DMS 273 (cell line): ENCODE data around the gene STXBP5L.
"Not testable (repeated sequence)": the region's sequence is repeated elsewhere in the genome, so short reads cannot be mapped to it uniquely, and the experiment has no call there.

Experiments
- DNase-seq: peaks from one replicate; lab custom pipeline; 2025; ENCODE audit not compliant: unreplicated experiment; lab: John Stamatoyannopoulos, UW

STXBP5L gene

DNA sequence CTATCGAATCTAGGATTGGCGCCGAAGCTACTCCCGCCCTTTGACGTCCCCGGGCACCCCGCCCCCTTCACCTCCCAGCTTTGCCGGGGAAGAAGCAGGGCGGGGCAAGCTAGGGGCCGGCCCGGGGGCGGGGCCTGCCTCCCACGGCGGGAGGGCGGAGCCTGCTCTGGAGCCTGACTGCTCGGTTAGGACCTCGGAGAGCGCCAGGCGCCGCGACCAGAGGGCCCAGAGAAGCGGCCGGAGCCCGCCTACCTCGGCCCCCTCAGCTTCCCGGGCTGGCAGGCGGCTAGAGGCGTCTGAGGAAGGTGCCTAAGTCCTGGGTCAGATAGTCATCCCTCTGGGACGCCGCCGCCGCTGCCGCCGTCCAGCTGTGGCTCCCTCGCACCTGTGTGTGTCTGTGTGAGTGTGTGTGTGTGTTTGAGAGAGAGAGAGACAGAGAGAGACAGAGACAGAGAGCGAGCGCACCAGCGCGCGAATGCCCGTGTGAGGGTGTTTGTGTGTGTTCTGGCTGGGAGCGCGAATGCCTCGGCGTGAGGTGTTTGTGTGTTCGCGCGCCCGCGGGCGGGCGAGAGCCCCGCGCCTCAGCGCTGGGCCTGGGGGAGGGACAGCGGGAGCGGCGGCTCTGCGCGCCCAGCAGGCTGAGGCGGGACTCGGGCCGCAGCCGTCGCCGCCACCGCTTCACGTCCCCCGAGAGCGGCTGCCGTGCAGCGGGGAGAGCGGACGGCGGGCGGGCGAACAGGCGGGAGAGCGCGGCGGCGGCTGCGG lies at the start of gene STXBP5L:
Gene STXBP5L (plus strand): TSS at position 176 of the 765 bp plus-strand sequence. CDS start 1,374 bp downstream, outside the sequence.
- DNase-seq: peak; percentile 99

DNA sequence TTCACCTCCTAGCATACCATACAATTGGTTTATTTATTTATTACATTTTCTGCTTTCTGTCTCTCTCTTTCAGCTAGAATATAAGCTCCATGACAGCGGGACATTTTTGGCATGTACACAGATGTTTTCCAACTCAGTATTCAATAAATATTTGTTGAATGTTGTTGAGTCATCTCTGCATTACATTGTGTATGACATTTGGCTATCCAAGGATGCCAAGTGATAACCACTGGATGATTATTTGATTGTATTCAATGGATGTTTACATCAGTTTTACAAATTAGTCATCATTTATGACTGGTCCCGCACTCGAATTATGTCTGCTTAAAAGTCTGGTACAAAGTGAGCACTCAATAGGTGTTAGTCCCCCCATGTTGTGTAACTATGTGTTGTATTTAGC lies 49.5 kb upstream of the STXBP5L start:
- no peak for DNase-seq

DNA sequence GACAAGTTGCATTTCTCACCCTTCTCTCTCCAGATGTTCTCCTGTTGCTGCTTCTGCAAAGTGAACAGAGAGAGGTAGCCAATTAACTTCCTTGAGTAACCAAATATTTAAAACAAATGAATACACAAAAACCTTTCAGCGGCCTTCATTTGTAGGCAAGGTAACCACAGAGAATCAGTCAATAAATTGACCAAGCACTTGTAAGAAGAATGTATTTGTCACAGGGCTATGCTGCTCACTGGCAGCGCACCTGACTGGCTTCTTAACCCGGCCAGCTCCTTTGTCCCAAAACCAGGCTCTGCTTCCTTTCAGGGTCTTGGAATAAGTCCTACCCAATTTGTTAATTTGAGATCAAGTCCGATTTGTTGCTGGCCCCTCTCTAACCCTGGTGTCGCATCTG lies 43.5 kb upstream of the STXBP5L start:
- DNase-seq: no peak

DNA sequence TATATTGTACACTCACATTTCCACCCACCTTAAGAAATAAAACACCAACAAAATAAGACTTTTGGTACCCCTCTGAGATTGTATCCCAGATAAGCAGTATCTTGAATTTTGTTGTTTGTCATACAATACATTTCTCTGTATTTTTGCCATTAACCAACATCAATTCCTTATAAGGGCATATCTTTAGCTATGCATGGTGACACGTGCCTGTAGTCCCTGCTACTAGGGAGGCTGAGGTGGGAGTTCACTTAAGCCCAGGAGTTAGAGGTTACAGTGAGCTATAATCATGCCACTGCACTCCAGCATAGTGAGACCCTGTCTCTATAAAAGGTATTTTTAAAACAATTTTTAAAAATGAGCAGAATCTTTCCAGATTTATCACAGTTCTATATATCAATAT lies 32.5 kb upstream of the STXBP5L start:
- no peak for DNase-seq

DNA sequence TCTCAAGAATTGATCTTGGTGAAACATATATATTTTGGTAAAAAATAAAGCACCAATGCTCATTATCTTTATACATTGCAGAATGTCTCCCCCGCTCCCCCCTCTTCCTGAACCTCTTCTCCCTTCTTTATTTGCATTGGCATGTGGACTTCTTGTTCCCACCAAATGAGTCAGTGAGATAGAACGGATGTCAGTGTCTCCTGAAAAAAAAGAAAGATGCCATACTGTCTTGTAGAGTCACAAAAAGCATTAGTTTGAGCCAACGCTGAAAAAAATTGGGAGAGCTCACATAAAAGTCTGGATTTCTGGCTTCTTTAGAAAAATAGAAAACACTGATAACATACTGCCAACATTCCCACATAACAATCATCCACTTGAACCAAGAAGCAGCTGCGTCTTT lies 32.0 kb upstream of the STXBP5L start:
- DNase-seq: no peak

DNA sequence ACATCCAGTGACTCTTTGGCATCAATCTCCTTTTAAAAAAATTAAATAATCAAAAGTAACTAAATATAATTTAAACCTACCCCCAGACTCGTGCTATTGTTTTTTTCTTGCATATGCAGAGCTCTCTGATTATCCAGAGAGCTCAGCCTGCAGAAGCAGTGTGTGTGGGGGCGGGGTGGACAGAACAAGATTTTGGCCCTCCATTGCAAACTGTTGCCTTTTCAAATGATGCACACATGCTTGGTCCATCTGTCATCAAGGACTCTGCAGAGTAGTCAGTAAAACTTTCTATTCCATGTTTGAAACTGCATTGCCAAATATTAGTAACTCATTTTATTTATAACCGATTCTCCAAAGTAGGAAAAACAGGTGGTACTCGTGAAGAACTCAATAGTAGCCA lies 28.6 kb upstream of the STXBP5L start:
- DNase-seq: peak; percentile 46

DNA sequence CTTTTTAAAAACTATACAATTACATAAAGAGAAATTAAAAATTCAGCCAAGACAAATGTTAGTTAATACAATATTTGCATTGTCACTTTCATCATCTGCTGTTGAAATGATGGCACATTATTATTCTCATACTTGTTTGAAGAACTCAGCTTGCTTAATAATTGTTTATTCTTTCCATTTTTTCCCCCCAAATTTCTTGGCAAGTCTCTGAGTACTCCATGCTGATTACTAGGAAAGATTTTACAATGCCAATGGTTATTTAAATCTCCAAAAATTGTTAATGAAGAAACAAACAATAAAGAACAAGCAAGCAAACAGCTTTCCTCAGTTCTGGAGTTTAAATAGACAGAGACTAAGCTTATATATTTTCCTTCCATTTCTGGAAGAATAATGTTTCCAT lies 15.1 kb upstream of the STXBP5L start:
- no peak for DNase-seq

DNA sequence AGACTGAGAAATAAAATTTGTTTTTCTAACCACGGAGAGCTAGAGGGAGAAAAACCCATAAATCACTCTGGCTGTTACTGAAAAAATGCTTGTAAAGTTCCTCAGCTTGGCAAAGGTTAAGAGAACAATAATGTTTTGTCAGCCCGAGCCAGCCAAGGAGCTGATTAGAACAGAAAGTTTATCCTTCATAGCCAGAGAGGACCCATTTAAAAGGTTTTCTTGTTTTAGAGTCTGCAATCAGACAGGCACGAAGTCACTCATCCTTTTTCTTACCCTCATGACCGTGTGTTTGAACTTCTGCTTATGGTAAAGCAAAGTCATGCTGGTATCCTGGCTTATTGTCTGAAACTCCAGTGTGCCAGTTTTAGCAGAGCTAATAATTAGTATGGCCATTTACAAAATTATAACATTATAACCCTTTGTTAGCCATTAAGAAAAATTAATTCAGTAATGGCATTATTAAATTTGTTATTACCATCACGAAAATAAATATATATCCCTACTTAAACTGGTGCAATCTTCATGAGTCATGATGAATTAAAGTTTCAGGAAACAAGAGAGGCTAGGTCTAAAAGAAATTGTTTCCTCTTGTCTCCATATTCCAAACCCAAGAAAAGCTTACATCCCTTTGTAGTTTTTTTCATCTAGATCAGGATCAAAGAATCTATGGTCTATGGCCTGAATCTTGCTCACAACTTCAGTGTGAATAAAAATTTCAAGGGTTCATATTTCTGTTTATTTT lies 13.5 kb upstream of the STXBP5L start:
- DNase-seq: peak; percentile 44

DNA sequence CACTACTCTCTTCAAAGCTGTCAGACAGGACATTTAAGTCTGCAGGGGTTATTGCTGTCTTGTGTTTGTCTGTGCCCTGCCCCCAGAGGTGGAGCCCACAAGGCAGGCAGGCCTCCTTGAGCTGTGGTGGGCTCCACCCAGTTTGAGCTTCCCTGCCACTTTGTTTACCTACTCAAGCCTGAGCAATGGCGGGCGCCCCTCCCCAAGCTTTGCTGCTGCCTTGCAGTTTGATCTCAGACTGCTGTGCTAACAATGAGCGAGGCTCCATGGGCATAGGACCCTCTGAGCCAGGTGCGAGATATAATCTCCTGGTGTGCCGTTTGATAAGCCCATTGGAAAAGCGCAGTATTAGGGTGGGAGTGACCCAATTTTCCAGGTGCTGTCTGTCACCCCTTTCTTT lies 6.3 kb upstream of the STXBP5L start:
- not testable (repeated sequence) for DNase-seq

DNA sequence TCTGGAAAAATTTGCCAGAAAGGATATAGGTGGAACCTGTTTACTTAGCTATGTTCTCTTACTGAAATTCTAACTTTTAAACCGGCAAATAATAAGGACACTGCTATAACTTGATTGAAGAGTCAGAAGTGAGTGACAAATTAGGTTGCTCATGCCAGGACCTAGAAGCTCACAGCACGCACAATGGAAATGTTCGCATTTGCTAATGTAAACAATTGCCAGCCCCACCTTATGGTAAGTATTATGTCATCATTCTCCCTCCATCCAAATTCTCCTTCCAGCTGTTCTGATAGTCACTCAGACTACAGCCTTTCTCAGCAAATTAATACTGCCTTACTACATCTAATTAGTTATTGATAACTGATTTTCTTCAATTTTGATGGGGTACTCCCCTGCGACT lies 4.8 kb upstream of the STXBP5L start:
- peak; percentile 84 for DNase-seq

DNA sequence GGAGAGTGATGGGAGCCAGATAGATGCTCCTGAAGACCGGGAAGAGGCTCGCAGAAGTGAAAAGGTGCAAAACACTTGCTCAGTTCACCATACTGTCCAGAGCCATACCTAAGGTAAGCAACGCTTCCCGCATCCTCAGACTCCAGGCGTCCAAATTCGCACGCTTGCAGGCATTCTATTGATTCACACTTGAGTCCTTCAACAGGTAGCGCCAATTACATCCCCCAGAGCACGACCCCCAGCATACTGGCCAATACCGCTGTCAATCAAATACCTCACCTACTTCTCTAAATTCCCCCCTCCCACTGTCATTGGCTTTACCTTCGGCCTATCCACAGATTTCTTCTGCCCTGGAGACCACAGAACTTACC lies 361 bp upstream of the STXBP5L start:
- DNase-seq: no peak

DNA sequence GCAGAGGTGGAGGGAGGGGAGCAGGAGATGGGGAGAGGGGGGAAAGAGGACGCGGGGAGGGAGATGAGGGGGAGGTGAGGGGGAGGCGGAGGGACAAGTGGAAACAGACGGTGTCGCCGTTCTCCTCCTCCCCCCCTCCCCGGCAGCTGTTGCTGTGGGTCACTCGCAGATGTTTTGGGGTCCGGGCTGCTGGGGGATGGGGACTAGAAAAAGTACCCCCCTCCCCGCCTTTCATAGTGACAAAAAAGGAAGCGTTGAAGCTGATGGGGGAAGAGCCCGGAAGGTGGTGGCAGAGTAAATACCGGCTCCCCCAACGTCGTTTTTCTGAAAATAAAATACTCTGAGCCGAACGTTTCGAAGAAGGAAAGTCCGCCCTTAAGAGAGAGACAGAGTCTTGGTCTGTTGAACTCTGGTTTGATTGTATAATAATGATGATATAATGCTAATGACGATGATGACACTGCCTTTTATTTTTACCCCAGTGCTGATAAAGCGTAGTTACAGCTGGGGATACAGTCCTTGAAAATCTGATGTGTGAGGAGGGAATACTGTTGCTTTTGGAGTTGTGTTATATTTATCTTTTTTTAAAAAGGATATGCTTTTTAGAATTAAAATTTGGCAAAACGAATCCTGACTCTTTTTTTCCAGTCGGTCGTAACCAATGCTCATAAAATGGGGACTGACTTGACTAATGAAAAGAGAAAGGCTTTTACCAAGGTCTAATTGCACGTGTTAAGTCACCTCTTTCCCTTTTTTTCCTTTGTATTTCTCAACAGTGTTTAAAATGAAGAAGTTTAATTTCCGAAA lies 993 bp downstream of the STXBP5L start:
- peak; percentile 61 for DNase-seq

DNA sequence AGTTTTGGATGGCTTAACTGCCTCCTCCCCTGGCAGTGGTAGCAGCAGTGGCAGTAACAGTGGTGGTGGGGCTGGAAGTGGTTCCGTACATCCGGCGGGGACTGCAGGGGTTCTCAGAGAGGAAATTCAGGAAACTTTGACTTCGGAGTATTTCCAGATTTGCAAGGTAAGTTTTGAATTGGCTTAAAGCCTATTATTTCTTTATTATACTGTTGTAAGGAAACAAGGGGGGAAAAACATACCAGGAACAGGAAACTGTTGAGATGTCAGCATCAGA lies 1.5 kb downstream of the STXBP5L start:
- peak; percentile 61 for DNase-seq

DNA sequence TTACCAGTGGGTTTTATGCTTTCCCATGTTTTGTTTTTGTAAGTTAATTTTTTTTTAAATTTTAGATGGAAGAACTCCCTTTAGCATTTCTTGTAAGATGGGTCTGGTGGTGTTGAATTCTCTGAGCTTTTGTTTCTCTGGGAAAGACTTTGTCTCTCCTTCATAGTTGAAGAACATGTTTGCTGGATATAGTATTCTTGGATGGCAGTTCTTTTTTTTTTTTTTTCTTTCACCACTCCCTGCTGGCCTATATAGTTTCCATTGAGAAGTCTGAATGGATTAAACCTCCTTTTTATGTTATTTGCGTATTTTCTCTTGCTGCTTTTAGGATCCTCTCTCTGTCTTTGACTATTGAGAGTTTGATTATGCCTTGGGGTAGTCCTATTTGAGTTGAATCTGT lies 18.1 kb downstream of the STXBP5L start:
- no peak for DNase-seq

DNA sequence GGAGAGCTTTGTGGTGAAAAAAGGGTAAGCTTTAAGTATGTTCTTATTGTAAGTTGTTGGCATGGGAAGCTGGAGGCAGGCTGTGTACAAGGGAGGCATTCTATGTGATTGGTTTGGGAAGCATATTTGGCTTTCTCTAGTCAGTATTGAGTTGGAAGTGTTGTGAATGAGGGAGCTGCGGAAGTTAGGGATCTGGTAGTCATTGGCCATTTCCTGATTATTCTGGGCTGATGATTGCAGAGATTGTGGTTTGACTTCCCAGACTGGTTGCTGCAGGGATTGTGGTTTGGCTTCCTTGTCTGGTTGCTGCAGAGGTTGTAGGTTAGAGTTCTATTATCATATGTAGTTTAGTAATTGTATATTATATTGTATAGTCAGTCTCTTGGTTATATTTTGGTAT lies 21.0 kb downstream of the STXBP5L start:
- DNase-seq: no peak

DNA sequence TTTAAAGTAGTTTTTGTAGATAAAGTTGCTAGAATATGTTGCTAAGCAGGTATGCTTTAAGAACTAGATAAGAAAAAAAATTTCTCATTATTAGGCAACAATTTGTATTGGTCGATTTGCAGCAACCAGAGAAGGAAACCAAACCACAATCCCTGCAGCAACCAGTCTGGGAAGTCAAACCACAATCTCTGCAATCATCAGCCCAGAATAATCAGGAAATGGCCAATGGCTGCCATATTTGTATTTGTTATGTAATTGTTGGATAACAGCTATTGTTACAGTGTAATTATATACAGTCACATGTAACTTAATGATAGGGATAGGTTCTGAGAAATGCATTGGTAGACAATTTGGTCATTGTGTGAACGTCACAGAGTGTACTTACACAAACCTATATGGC lies 23.6 kb downstream of the STXBP5L start:
- no peak for DNase-seq

DNA sequence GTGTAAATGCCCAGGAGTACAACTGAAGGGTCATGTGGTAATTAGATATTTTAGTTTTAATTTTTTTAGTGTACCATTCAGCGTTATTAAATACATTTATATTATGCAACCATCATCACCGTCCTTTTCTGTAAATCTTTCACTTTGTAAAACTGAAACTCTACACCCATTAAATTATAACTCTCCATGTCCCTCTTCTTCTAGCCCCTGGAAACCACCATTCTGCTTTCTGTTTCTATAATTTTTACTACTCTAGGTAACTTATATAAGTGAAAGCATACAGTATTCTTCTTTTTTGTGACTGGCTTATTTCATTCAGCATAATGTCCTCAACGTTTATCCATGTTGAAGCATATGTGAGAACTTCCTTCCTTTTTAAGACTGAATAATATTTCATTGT lies 48.1 kb downstream of the STXBP5L start:
- DNase-seq: no peak

DNA sequence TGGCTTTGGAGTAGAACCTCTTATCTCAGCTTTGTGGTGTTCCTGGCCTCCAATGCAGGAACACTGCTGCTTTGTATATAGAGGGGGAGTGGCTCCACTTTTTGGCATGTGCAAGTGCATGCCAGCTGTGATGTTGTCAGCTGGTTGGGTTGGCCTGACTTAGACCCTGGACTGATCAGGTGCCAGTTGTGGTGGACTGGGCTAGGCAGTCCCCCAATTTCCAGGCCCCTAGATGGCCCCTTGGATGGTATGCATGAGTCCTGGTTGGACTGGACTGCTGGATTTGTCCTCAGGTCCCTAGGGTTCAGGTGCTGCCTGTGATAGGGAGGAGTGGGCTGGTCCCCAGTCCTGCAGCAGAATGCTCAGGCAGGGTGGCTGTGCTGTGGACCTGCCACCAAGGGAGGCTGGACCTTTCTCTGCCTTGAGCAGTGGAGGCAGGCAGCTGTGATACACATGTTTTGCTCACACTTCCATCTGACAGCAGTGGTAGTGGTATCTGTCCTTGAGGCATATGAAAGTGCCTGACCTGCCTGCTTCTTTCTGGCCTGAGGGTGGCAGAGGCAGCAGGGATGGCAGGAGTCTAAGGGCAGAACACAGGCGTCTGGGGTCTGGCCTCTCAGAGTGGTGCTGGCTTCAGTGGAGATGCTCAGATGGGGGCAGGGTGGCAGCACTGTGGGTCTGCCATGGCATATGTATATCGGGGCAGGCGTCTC lies 74.8 kb downstream of the STXBP5L start:
- DNase-seq: peak; percentile 13

DNA sequence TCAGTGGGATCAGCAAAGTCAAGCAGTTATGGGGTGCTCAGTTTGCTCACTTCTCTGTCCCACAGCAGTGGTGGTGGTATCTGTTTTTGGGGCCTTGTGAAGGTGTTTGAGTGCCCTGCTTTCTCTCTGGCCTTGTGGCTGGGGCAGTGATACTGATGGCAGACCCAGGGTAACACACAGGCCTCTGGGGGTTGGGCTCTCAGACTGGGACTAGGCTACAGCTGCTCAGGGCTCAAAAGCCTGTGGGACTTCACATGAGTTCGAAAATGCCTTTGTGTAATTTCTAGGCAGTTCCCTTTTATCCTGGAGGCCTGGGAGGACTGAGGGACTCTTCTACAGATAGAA lies 75.3 kb downstream of the STXBP5L start:
- no peak for DNase-seq

DNA sequence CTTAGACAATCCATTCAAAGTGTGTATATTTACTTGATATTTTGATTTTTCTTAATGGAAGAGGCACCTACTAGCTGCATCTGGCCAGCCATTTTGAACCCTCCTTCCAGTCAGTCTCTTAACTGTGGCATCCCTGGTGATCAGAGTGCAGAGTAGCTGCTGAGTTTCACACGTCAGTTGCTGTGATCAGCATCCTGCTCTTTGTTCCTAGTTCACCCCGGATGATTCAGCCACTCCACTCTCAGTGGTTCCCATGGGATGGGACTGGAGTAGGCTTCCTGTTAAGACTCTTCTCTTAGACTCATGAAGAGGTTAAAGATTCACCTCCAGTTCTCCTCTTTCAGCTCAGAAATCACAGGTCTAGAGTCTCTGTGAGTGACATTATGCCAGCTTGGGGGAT lies 75.8 kb downstream of the STXBP5L start:
- no peak for DNase-seq

DNA sequence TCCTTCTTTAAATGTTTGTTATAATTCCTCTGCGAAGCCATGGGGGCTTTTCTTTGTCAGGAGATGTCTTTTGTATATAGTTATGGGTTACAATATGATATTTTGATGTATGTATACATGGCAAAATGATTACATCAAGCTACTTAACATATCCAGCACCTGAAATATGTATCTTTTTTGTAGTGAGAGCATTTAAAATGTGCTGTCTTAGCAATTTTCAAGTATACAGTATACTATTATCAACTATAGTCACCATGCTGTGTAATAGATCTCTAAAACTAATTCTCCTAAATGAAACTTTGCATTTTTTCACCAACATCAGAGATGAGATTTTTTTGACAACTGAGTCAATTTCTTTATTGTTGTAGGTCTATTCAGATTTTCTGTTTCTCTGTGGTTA lies 77.2 kb downstream of the STXBP5L start:
- DNase-seq: no peak

DNA sequence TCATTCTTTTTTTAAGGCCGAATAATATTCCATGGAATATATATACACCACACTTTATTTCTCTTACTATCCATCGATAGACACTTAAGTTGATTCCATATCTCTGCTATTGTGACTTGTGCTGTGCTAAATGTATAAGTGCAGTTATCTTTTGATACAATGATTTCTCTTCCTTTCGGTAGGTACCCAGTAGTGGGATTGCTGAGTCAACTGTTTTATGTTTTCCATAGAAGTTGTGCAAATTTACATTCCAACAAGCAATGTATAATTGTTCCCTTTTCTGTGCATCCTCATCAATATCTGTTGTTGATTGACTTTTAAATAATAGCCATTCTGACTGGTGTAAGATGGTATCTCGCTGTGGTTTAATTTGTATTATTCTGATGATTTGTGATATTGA lies 81.0 kb downstream of the STXBP5L start:
- DNase-seq: no peak
